Upper lobe of left lung (tissue), 6 donors: ENCODE results near the gene FGF12. TPM values are rescaled to one million over a fixed set of nuclear protein-coding genes. Genes with fewer than 3 reads are reported as not detected.
A peak's percentile ranks its signal among the peaks of the same experiment; 100 is the strongest.
"Not testable (repeated sequence)": the region's sequence is repeated elsewhere in the genome, so short reads cannot be mapped to it uniquely, and the experiment has no call there.

Experiments
- ATAC-seq, 2 donors: fragments of 200-7000 bp; cut with Tn5 transposase; one replicate each; pipeline ENCODE4 v1.9.1; 2022; ENCODE audit warnings: mild to moderate bottlenecking in 2 of 2, moderate library complexity in 2 of 2; ENCODE audit not compliant: low FRiP score in 2 of 2
- DNase-seq, 2 donors: peaks; one replicate each; pipeline ENCODE4 v3.0.0-alpha.2; 2019 to 2020
- H3K27ac ChIP-seq, 4 donors: fragments of 200-600 bp; sonication (generic); one replicate each; pipeline ENCODE4 v1.5.1; 2016 to 2019
- H3K27me3 ChIP-seq, 4 donors: fragments of 200-600 bp; sonication (generic); one replicate each; pipeline ENCODE4 v1.5.1; 2017 to 2019
- H3K36me3 ChIP-seq, 4 donors: fragments of 200-600 bp; sonication (generic); one replicate each; pipeline ENCODE4 v1.5.1; 2016 to 2019
- H3K4me1 ChIP-seq, 4 donors: fragments of 200-600 bp; sonication (generic); one replicate each; pipeline ENCODE4 v1.5.1; 2018 to 2019
- H3K4me3 ChIP-seq, 4 donors: fragments of 200-600 bp; sonication (generic); one replicate each; pipeline ENCODE4 v1.5.1; 2017 to 2019; ENCODE audit warnings: mild to moderate bottlenecking in 2 of 4, moderate library complexity in 1 of 4
- H3K9me3 ChIP-seq, 4 donors: fragments of 200-600 bp; sonication (generic); one replicate each; pipeline ENCODE4 v1.5.1; 2018 to 2019
- EP300 ChIP-seq, 4 donors: sonication (generic); formaldehyde crosslinking; IDR thresholded peaks; one replicate each; pipeline ENCODE4 v1.5.1; 2017; ENCODE audit warnings: antibody characterized with exemption in 4 of 4, control low read depth in 2 of 4
- POLR2A ChIP-seq, 4 donors: fragments of 450-650 bp; IDR thresholded peaks; one replicate each; pipeline ENCODE4 v1.5.1; 2016 to 2017; ENCODE audit warnings: antibody characterized with exemption in 4 of 4, mild to moderate bottlenecking in 2 of 4
- POLR2AphosphoS5 ChIP-seq, 2 donors: sonication (generic); formaldehyde crosslinking; IDR thresholded peaks; one replicate each; pipeline ENCODE4 v1.5.1; 2017; ENCODE audit warnings: antibody characterized with exemption in 2 of 2
- WGBS, 2 donors: methylation state at CpG; one replicate each; pipeline ENCODE4 v1.1.5; 2017 to 2018; 5-methylcytosine and 5-hydroxymethylcytosine counted together
- total RNA-seq, 6 donors: library from RNA; depleted of rRNA in 4 of 6; stranded (reverse); fragments of >200 nt in 4 of 6; gene quantifications; one replicate each; pipeline versions ENCODE4 v1.1.0 to v1.2.1, GENCODE V29; 2016 to 2021
- TF ChIP-seq, protein P1 (sequence below), 6 experiments: fragments of 450-650 bp in 4 of 6; fragments of 200-600 bp in 2 of 6; sonication (generic) in 2 of 6; IDR thresholded peaks; one replicate each; pipeline ENCODE4 v1.5.1; 2016 to 2019; ENCODE audit warnings: antibody characterized with exemption in 6 of 6
- donor health status: DM: no; HTN: no; CAD: no; lungs with moderate emphysema.
- donor health status: DM: no; HTN: yes; CAD: no; lungs with severe emphysema.

Gene FGF12
- total RNA-seq, 6 donors from 2014 or later = 0.83 to 5.3 (median 2.2) TPM

DNA sequence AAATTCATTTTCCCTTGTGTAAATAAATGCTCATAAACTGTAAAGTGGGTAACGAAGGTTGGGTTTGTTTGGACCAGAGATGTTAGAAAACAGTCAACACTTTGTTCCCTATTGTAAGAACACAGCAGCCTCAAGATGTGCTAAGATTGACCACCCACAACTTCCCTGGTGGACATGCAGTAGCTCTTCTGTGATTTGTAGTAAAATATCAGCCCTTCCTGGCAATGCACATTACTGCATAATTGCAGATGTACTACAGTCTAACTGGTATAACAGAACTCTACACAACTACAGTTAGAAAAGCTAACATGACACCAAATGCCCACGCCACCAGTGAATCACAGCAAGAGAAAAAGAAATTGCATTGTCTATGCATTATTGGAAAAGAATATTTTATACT is 129.4 kb downstream of the FGF12 start:
- 66 to 68% methylated on average over 2 of the region's 2 CpGs for WGBS, 2 donors

DNA sequence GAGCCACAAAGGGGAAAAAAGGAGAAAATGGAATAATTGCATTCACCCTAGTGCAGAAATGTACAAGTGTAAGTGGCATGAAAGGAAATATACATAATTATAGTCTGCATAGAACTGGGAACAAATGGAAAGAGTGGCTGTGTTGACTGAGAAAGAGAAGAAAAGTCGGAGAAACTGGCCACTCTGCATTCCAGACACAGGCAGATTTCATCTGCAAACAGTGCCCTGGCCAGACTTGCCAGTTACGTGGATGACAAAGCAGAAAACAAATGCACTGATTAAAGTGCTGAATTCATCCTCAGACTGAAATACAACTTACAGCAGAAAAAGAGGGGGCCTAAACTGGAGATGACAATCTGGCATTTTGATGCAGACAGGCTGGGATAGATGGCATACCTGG is 129.8 kb downstream of the FGF12 start:
- Histone ChIP-seq H3K27me3 (no peaks in the 10 kb centered on the region), H3K9me3 (no peaks in the 10 kb centered on the region), H3K27ac (no peak overlapping the region), H3K4me3 (no peak overlapping the region), H3K36me3 (no peaks in the 10 kb centered on the region), H3K4me1 (no peaks in the 10 kb centered on the region)
- 28 to 34% methylated on average over 2 of the region's 2 CpGs for WGBS, 2 donors
- no peak for TF ChIP-seq EP300 (IDR thresholded peaks at IDR 0.05)
- TF ChIP-seq POLR2A (IDR thresholded peaks at IDR 0.05) = no peak
- no peak for TF ChIP-seq POLR2AphosphoS5 (IDR thresholded peaks at IDR 0.05)
- TF ChIP-seq, protein P1, sequence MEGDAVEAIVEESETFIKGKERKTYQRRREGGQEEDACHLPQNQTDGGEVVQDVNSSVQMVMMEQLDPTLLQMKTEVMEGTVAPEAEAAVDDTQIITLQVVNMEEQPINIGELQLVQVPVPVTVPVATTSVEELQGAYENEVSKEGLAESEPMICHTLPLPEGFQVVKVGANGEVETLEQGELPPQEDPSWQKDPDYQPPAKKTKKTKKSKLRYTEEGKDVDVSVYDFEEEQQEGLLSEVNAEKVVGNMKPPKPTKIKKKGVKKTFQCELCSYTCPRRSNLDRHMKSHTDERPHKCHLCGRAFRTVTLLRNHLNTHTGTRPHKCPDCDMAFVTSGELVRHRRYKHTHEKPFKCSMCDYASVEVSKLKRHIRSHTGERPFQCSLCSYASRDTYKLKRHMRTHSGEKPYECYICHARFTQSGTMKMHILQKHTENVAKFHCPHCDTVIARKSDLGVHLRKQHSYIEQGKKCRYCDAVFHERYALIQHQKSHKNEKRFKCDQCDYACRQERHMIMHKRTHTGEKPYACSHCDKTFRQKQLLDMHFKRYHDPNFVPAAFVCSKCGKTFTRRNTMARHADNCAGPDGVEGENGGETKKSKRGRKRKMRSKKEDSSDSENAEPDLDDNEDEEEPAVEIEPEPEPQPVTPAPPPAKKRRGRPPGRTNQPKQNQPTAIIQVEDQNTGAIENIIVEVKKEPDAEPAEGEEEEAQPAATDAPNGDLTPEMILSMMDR (IDR thresholded peaks at IDR 0.05) = no peak
- peak in 1 of 2 donors; percentile 26 for DNase-seq
- no peak for ATAC-seq

More for the DNA sequence above, 129.4 kb downstream of the FGF12 start:
- Histone ChIP-seq H3K4me3 (no peak overlapping the region), H3K27ac (no peak overlapping the region), H3K4me1 (no peaks in the 10 kb centered on the region), H3K36me3 (no peaks in the 10 kb centered on the region), H3K9me3 (no peaks in the 10 kb centered on the region), H3K27me3 (no peaks in the 10 kb centered on the region)
- TF ChIP-seq, protein P1 (IDR thresholded peaks at IDR 0.05) = no peak
- no peak for TF ChIP-seq EP300 (IDR thresholded peaks at IDR 0.05)
- TF ChIP-seq POLR2A (IDR thresholded peaks at IDR 0.05) = no peak
- TF ChIP-seq POLR2AphosphoS5 (IDR thresholded peaks at IDR 0.05) = no peak
- ATAC-seq (no peak), DNase-seq (no peak)

DNA sequence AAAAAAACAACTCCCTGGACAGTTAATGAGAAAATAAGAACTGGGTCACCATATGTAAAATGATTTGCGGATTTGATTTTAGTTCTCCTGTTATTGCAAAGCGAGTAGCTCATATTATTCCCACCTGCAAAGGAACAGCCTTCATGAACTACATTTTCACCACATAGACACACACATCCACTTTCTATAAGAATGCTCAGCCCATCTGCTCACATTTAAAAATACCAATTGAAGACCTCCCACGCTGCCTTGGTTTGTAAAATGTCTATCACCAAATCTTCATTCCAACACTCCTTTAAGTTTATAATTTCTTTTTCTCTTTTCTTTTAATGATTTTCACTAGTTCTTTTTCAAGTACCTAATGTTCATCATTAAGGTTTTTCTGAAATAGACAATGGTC is 148.6 kb downstream of the FGF12 start:
- H3K4me1 ChIP-seq = no peaks in the 10 kb centered on the region
- ATAC-seq (no peak), DNase-seq (no peak)
- H3K9me3 ChIP-seq = no peaks in the 10 kb centered on the region
- 91 to 96% methylated on average over 3 of the region's 3 CpGs for WGBS, 2 donors
- no peak for TF ChIP-seq EP300 (IDR thresholded peaks at IDR 0.05)
- TF ChIP-seq, protein P1 (IDR thresholded peaks at IDR 0.05) = no peak
- TF ChIP-seq POLR2A (IDR thresholded peaks at IDR 0.05) = no peak
- TF ChIP-seq POLR2AphosphoS5 (IDR thresholded peaks at IDR 0.05) = no peak
- H3K27me3 ChIP-seq = no peaks in the 10 kb centered on the region
- H3K27ac ChIP-seq = no peak overlapping the region
- H3K36me3 ChIP-seq = no peaks in the 10 kb centered on the region
- H3K4me3 ChIP-seq = no peak overlapping the region

DNA sequence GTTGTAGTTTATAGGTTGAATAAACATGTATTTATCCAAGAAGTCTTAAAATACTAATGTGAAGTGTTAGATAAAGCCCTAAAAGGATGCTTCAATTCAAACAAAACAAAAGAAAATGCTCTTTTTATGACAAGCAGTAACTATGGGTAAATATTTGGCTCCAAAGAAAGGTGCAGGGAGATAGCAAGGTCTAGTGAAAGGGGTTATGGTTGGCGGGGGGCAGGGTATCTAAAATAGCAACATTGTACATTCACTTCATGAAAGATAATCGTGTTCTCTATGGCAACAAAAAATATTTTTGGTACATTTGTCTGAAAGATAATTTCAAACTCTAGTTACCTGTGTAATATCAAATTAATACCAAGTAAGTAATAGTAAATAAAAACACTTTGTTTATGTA is 149.5 kb downstream of the FGF12 start:
- H3K4me1 ChIP-seq = no peaks in the 10 kb centered on the region
- H3K9me3 ChIP-seq = no peaks in the 10 kb centered on the region
- ATAC-seq (no peak), DNase-seq (no peak)
- TF ChIP-seq POLR2AphosphoS5 (IDR thresholded peaks at IDR 0.05) (no peak), POLR2A (IDR thresholded peaks at IDR 0.05) (no peak), EP300 (IDR thresholded peaks at IDR 0.05) (no peak)
- TF ChIP-seq, protein P1 (IDR thresholded peaks at IDR 0.05) = no peak
- H3K36me3 ChIP-seq = no peaks in the 10 kb centered on the region
- no peak overlapping the region for H3K27ac ChIP-seq
- H3K4me3 ChIP-seq = no peak overlapping the region
- no peaks in the 10 kb centered on the region for H3K27me3 ChIP-seq
- 47 to 72% methylated on average over 2 of the region's 2 CpGs for WGBS, 2 donors

DNA sequence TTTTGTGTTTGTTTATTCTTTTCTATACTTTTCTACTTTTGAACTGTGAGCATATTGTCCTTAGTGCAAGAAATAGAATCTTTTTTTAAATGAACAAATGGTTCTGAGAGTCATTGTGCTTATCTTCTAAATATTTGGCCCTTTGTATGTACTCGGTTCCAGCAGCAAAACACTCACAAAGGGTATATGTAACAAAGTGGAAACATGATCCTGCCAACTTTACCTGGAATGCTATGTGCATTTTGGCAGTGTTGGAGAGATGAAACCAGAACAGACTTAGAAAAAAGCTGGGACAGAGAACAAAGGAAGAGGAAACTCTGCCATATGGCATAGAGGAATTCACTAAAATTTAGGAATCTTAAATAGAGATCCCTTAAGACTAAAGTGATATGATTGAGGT is 150.1 kb downstream of the FGF12 start:
- Histone ChIP-seq H3K36me3 (no peaks in the 10 kb centered on the region), H3K4me3 (no peak overlapping the region), H3K27ac (no peak overlapping the region), H3K4me1 (no peaks in the 10 kb centered on the region), H3K27me3 (no peaks in the 10 kb centered on the region), H3K9me3 (no peaks in the 10 kb centered on the region)
- no peak for DNase-seq
- ATAC-seq = no peak
- 56 to 63% methylated on average over 1 of the region's 1 CpG for WGBS, 2 donors
- TF ChIP-seq, protein P1 (IDR thresholded peaks at IDR 0.05) = no peak
- TF ChIP-seq POLR2AphosphoS5 (IDR thresholded peaks at IDR 0.05) (no peak), POLR2A (IDR thresholded peaks at IDR 0.05) (no peak), EP300 (IDR thresholded peaks at IDR 0.05) (no peak)

DNA sequence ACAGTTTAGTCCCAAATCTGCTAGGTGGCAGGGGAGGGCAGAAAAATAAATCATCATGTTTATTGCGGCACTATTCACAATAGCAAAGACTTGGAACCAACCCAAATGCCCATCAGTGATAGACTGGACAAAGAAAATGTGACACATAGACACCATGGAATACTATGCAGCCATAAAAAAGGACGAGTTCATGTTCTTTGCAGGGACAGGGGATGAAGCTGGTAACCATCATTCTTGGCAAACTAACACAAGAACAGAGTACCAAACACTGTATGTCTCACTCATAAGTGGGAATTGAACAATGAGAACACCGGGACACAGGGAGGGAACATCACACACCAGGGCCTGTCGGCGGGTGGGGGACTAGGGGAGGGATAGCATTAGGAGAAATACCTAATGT is 150.6 kb downstream of the FGF12 start:
- not testable (repeated sequence) for DNase-seq, H3K4me1 ChIP-seq, H3K27ac ChIP-seq, H3K27me3 ChIP-seq, H3K4me3 ChIP-seq, H3K9me3 ChIP-seq, H3K36me3 ChIP-seq, ATAC-seq
- WGBS, 2 donors = 88 to 89% methylated on average over 5 of the region's 5 CpGs
